HG02943 (cell line): ENCODE results near the gene CTSC.

Experiments used
- ATAC-seq: cut with Tn5 transposase; IDR thresholded peaks from one replicate; pipeline ENCODE4 v1.9.1; 2021; ENCODE audit warnings: mild to moderate bottlenecking, low read depth, moderate library complexity; ENCODE audit not compliant: unreplicated experiment

Gene CTSC

DNA sequence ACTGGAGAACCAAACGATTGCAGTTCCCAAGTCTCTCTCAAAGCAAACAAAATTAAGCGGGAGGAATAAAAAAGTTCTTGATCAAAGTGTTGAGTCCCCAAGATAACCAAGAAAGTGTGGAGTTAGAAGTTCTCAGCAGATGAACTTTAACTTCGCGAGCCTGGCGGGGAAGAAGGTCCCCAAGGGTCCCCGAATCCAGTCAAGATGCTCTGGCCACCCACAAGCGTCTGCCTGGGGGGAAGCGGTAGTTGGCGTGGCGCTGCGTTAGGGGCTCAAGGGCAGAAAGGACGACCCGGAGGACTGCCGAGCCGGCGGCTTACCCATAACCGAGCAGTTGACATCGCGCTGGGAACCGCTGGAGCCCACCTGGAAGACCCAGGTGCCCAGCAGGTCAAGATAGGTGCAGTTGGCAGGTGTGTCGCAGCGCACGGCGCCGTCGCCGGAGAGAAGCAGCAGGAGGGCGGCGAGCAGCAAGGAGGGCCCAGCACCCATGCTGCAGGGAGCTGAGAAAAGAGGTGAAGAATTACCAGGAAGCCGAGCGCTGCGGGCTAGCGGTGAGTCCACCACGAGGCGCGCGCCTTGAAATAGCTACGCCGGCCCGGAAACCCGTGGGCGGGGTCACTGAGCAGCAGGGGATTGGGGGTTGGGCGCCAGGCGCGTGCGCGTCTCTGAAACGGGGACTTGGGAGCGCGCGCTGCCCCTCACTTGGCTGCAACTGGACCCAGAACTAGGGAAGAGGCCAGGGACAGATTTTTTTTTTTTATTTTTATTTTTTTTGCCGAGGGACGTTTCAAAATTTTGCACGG is at the start of gene CTSC:
CTSC (minus strand) TSS at position 556 of the 806 bp plus-strand sequence; CDS start at position 492, 64 bp downstream.
- peak; percentile 86 for ATAC-seq

DNA sequence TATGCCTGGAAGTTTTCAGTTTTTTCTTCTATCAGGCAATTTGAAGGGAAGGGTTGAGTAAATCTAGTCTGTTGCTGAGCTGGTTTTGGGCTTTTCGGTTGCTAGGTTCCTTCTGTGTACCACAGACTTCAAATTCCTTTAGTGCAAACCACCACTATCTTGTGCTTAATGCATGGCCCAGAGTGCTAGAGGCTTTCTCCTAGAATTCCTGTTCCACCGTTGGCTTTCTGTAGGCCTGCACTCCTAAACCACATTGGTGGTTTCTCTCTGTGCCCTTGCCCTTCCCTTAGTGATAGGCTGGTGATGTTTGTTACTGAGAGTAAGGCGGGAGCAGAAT is 47.1 kb upstream of the CTSC start:
- no peak for ATAC-seq

DNA sequence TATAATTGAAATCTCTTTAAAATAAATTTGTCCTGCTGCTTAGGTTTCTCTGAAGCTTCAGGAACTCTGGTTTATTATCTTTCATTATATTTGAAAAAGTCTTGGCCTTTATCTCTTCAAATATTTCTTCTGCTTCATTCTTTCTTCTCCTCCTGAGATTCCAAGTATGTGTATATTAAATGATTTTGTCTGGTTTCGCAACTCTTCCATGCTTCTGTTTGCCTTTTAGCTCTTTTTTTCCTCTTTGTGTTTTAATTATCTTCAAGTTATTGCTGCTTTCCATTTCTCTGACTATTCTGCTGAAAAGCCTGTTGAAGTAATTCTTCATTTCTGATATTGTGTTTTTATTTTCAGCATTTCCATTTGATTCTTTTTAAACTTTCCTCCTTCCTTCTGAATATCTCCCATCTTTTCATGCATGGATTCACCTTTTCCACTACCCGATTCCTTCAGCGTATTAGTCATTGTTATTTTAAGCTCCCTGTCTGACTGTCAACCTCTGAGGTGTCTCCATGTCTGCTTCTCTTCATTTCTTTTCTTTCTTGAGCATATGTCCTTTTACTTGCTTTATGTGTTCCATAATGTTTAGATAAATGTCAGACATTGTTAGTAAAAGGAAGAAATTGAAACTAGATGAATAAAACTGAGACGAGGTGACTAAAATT is 46.6 kb upstream of the CTSC start:
- ATAC-seq: no peak

DNA sequence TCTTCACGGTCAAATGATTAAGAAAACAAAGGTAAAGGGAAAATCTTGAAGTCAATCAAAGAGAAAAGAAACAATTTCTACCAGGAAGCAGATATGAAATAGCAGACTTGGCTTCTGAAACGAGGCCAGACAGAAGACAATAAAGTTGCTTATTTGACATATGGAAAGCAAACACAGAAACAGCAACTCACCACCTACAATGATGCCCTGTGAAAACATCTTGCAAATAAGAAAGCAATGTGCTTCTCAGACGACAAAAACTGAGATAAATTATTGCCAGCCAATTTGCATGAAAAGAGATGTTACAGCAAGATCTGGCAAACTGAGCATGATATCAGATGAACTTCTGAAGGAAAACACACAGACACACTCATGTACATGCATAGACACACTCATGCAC is 45.9 kb upstream of the CTSC start:
- no peak for ATAC-seq

DNA sequence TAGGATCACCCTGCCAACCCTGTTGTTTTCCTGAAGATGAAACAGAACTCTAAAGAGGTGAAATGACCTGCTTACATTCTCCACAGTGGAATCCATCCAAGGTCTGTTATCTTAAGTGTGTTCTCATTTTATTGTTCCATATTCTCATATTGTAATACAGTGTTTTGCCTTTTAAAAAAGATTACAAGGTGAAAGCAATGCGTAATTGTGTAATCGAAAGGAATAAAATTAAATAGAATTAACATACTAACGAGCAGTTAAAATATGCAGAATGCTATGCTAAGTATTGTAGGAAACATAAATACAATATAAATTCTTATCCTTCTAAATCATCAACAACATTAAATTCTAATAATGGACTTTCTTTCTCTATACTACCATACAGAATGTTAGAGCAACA is 41.6 kb upstream of the CTSC start:
- no peak for ATAC-seq

DNA sequence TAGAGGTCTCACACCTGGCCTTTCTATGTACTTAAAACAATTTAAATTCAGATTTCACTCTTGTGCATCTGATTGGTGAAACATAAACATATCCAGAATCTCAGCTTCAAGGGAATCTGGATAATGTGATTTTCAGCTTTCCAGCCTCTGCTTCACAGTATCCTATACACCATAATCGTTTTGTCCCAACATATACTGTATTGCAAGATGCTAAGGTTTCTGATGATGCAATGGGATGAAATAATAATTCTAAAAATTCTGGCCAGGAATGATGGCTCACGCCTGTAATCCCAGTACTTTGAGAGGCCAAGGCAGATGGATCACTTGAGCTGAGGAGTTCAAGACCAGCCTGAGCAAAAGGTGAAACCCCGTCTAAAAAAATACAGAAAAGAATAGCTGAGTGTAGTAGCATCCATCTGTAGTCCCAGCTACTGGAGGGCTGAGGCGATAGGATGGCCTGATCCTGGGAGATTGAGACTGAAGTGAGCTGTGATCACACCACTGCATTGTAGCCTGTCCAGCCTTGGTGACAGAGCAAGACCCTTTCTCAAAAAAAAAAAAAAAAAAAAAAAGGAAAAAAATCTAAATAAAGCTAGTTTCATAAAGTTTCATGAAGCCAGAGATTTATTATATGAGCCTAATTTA is 41.0 kb upstream of the CTSC start:
- no peak for ATAC-seq

DNA sequence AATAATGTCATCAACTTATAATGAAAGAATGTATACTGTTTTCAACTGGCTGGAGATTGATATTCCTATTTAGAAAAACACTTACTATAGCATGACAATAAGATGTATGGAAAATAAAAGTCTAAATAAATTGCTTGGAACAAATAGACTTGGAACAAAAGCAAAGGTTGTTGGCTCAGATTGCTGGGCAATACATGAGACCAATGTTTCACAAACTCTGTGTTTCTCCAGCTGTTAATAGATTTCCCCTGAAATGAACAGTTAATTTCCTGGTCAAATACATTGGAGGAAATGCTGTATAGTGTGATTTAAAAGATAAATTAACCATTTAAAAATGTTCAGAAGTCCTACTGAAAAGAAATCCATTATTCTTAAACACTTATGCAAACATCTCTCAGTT is 40.1 kb upstream of the CTSC start:
- no peak for ATAC-seq

DNA sequence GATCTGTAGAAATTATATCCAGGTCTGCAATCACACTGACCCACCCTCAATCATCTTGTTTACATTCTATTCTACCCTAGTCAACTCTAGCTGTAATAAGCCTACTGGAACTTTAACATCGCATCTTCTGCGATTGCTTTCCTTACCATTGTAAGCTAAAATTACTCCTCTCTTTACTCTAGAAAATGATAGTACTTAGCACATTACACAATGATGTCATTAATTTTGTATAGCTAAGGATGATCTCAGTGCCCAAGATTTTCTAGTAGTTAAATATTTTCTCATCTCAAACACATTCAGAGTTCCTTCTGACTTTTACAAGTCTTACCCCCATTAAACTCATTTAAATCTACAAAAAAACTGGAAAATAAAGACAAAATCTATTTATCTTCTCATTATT is 39.6 kb upstream of the CTSC start:
- no peak for ATAC-seq

DNA sequence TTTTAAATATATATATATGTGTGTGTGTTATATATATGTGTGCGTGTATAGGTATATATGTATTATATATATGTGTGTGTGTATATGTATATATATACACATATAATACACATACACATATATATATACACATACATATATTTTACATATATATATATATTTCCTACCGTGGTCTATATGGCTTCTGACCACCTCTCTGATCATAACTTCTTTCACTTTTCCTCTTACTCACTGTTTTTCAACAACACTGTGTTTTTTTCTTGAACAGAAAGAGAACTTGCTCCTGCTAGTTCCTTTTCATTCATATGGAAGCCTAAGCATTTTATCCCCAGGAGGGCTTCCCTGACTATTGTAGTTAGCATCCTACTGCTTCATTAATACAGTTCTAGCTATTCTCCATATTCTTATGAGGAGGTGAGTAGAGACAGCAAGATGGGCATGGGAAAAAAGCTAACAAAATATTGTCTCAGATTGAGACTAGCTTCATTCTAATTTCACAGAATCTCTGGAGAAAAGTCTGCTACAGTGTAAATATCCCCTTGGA is 38.5 kb upstream of the CTSC start:
- ATAC-seq: no peak

DNA sequence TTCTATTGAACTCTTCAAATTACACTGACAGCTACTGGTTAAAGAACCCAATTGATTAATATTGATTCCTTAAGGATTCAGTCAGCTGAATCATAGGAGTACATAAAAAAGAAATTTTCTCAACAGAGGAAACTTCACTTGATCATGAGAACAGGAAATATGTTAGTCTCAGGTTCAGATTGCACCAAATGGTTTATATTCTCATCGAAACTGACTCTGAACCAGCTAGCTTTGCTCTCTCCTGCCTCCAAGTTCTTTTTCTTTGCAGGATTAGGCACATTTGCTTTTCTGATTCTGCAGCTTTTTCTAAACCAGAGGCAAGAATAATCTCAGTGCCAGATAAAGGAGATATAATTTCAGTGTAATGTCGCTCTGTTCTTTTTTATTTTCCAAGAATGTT is 33.2 kb upstream of the CTSC start:
- no peak for ATAC-seq

DNA sequence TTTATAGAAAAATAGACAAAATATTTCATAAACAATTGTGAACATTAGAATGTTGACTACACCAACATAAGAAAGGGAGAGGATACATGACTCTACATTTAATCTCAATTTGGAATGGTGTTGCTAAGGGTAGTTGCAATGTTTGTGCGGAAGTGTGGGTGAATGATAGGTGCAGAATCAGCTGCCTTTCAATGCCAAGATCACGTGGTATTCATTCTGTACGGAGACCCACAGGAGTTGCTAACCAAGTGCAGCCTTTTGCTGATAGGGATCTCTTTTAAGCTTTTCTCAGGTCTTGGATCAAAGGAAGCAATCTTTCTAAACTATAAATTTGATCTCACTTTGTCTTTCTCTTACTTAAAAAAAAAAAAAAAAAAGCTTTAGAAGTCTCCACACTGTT is 29.8 kb upstream of the CTSC start:
- ATAC-seq: no peak

DNA sequence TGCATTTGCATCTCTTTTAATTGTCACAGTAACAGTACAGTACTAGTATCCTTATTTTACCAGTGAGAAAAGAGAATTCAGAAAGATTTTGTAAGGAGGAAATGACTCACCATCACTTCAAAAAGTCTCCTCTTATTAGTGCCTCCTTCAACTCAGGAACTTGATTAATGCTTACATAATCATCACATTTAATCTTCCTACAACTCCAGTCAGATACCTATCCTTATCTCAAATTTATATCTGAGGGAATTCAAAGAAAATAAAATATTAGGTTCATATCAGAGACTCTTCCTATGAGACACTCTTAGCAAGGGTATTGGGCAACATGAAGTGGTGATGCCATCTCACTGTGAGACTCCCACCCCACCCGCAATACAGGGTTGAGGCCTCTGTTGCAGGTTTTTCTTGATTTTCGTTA is 26.1 kb upstream of the CTSC start:
- no peak for ATAC-seq

DNA sequence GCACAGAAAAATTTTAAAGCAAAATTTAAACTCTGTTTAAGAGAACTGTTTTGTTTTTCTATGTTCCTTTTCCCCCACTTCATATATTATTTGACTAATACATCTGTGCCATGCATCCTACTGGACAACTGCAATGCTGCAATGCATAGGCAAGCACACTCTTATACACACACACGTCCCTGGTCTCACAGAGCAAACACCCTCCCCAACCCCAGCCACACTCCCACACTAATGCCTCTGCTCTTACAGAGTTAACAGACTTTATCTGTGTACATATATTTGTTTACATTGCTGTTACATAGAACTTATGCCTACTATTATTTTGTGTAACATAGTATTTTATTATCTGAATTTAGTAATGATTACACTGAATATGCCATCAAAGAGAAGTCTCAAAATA is 25.5 kb upstream of the CTSC start:
- ATAC-seq: no peak

DNA sequence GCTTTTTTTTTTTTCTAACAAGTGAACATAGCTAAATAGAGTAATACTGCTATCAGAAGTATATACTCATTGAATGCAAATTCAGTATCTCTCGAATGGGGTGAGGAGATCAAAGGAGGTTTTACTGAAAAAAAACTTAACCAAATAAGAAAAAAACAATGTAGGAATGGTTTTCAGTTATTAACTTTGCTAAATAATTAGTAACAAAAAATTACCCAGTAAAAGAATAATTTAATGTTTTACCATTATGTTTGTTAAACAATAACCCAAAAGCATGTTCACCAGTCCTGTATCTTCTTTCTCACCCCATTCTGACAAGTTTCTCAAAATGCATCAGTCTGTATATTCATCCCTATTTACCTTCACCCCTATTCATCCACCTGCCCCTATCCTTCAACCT is 22.6 kb upstream of the CTSC start:
- no peak for ATAC-seq

DNA sequence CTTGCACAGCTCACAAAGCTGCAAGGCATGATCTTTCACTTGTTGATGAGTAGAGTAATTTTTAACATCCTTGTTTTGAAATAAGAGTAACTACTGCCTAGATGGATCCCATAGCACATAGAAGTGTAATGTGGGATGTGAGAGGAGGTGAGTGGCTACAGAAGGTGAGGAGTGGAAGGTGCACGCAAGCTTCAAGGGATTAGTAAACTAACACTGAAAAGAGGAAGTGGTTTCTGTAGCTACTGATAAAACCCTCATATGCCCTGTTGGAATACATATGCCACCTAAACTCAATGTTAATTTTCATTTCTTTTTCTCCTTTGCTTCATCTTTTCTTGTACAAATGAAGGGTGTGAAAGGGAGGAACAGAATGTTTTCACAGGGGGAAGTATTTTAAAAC is 22.0 kb upstream of the CTSC start:
- ATAC-seq: peak; percentile 78

DNA sequence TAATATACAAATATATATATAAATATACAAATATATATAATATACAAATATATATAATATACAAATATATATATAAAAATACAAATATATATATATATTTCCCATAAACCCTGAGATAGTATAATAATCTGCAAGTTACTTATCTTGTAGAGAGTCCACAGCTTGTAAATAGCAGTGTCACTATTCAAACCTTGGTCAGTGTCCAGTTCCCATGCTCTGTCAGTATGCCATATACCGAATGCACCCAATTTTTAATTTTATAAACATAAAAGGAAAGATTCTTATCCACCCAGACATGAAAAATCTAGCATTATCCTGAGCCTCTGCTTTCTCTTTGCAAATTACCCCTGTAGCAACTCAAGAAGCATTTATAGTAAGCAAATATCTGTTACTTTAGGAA is 21.6 kb upstream of the CTSC start:
- ATAC-seq: no peak

DNA sequence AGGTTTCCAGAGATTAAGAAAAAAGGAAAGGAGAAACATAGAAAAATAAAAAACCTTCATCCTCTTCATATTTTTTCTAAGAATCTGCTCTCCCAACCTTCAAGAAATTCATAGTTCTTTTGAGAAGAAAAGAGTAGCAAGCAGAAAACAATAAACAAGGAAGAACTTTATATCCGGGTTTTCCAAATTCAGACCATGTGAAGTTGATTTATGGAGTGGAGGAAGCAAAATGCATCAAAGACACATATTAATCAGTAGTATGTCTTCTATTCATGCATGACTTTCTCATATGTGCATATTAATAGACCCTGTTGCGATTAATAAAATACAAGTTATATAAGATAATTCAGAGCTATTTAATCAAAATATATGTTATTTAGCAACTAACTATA is 20.5 kb upstream of the CTSC start:
- ATAC-seq: no peak

DNA sequence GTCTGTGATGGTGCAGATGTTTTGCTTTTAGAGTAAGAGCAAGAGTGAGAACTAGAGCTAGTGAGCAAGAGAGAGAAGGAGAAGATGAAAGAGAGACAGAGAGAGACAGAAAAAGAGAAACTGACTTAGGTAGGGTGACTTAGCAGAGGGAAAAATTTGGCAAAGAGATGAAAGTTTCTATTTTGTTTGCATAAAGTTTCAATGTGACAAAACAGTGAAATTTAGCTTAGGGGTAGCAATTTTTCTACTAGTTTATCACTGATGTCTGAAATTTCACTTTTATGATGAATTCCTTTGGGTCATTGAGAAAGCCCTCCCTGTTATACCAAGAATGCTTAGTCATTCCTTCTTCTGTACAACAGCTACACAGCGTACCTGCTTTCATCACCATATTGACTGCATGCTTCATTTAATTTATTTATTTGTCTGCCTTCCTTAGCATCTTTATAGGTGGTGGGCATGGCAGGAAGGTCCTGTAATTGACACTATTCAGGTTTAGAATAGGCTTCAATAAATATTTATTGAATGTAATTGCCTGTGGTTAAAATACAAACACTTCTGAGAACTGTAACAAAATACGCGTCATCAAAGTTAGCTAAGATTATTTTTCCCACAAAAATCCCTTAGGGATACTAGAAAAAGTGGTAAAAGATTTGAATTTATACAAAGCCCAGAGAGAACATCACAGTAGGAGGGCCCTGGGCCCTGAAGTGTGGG is 19.9 kb upstream of the CTSC start:
- ATAC-seq: peak; percentile 38

DNA sequence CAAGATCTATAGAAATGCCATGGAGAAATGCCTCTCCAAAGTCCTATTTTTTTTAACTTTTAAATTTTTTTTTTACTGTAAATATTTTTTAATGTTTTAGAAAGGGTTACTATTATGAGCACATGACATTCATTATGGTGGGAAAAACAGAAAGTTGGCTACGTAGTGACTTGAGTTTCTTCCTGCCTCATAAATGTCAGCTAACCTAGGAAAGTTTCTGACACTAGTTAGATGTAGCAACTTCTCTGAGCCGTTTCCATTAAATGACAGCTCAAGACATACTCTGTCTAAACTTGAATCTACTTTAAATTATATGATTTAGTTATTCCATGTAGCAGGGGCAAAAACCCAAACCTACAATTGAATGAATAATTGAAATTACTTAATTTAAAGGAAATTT is 18.4 kb upstream of the CTSC start:
- ATAC-seq: no peak

DNA sequence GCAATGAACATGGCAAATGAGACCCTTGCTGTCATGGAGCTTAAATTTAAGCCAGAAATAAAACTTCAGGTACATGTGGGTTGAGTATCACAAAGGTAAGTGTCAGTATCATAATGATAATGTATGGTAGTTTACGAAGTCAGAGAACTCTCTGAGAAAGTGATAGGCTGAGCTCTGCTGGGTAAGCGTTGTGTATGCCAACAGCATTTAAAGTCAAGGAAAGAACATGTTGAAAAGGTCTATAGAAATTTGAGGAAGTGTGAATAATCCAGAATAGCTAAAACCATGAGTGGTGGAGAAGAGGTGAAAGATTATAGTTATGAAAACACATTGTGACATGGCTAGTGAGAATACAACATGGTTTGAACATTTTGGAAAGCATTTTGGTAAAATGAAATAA is 17.4 kb upstream of the CTSC start:
- no peak for ATAC-seq
